Activated naive CD8-positive, alpha-beta T cell treated with anti-CD3 and anti-CD28 coated beads, Interleukin-2, amount 10 ng/mL, durations not matched to agents 7 days and 5 days (primary cell): Measurements from ENCODE around the gene NTN4. TPM values are rescaled to one million over a fixed set of nuclear protein-coding genes. Genes with fewer than 3 reads are reported as not detected.
"Not testable (repeated sequence)": the region's sequence is repeated elsewhere in the genome, so short reads cannot be mapped to it uniquely, and the experiment has no call there.

Source experiments
- ATAC-seq: fragments of 150-1000 bp; cut with Tn5 transposase; one replicate; pipeline ENCODE4 v1.10.0; 2021; ENCODE audit warnings: low read depth, moderate library complexity
- POLR2A ChIA-PET: fragments of 350-600 bp; sonication (Branson Sonifier 250); formaldehyde crosslinking; loops from one replicate; lab custom pipeline; 2021; ENCODE audit warnings: antibody characterized with exemption; lab: Charles Lee
- DNase-seq: peaks from one replicate; pipeline ENCODE4 v3.0.0; 2021
- H3K27ac Mint-ChIP-seq: one replicate; pipeline ENCODE4 v1.8.0; 2022; ENCODE audit warnings: mild to moderate bottlenecking, mixed read lengths
- H3K27me3 Mint-ChIP-seq: one replicate; pipeline ENCODE4 v1.8.0; 2022; ENCODE audit warnings: mild to moderate bottlenecking, moderate library complexity, mixed read lengths
- H3K36me3 Mint-ChIP-seq: one replicate; pipeline ENCODE4 v1.8.0; 2021; ENCODE audit warnings: mild to moderate bottlenecking, mixed read lengths
- H3K4me1 Mint-ChIP-seq: one replicate; pipeline ENCODE4 v1.8.0; 2021; ENCODE audit warnings: mixed read lengths
- H3K4me3 Mint-ChIP-seq: one replicate; pipeline ENCODE4 v1.8.0; 2022; ENCODE audit warnings: mild to moderate bottlenecking, moderate library complexity, mixed read lengths
- H3K9me3 Mint-ChIP-seq: one replicate; pipeline ENCODE4 v1.8.0; 2021; ENCODE audit warnings: mixed read lengths
- total RNA-seq, 2 experiments: library from RNA; stranded (reverse); gene quantifications; one replicate each; pipeline ENCODE4 v1.2.3, GENCODE V29; 2021

The NTN4 gene
- total RNA-seq, 2 experiments from 2014 or later = 0.08 to 0.17 TPM

DNA sequence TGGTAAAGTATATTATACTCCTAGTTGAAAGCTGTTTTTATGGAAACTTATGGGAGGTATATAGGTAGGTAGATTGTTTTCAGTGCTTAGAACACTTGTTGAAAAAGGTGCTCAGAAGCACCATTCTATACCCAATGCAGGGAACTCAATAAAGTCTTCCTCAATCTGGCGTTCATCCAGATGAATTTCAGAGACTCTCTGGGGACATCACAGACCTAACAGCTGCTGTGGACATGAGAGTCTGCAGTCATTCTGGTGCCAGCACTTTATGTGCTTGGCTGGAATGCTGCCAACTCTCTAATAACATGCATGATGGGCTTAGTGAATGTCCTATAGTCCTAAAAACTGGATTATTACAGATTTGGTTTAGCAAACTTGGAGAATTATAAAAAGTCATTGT is 115.9 kb downstream of the NTN4 start:
- peaks cover 3% of the 10 kb centered on the region for H3K9me3 Mint-ChIP-seq
- no peak for DNase-seq
- no peak for ATAC-seq
- POLR2A ChIA-PET = no interaction called here
- no peaks in the 10 kb centered on the region for H3K36me3 Mint-ChIP-seq
- no peak overlapping the region for H3K4me3 Mint-ChIP-seq
- H3K4me1 Mint-ChIP-seq = no peaks in the 10 kb centered on the region
- H3K27ac Mint-ChIP-seq = no peak overlapping the region
- peaks cover 4% of the 10 kb centered on the region for H3K27me3 Mint-ChIP-seq

DNA sequence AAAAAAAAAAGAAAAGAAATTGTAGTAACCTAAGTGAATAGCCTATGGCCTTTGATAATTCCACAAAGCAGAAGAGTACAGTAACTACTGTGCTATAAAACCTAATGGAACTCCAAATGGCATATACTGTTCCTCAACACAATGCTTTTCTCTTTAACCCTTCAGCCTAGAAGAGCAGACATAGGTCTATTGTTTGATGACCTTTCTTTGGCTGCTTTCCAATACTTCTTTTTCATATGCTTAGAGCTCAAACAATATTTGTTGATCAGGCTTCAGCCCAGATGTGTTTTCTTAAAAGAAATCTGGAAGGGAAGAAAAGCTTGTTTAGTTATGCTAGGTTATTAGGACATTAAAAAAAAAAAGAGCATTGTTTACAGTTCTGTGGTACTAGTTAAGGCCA is 116.4 kb downstream of the NTN4 start:
- DNase-seq (no peak), ATAC-seq (no peak)
- Mint-ChIP-seq H3K27ac (no peak overlapping the region), H3K4me3 (no peak overlapping the region), H3K36me3 (no peaks in the 10 kb centered on the region), H3K9me3 (peaks cover 3% of the 10 kb centered on the region), H3K27me3 (peaks cover 4% of the 10 kb centered on the region), H3K4me1 (no peaks in the 10 kb centered on the region)
- POLR2A ChIA-PET = interaction anchor here (0.7 kb wide), 1 partner anchor 15 kb away, joined by 3 read pairs; no protein-coding TSS in a partner anchor

GRCh38 chr12:95673576-95673975 is 117.0 kb downstream of the NTN4 start:
- H3K4me1 Mint-ChIP-seq = no peaks in the 10 kb centered on the region
- H3K36me3 Mint-ChIP-seq = no peaks in the 10 kb centered on the region
- DNase-seq = no peak
- POLR2A ChIA-PET = interaction anchor here (0.7 kb wide), 1 partner anchor 15 kb away, joined by 3 read pairs; no protein-coding TSS in a partner anchor
- no peak overlapping the region for H3K4me3 Mint-ChIP-seq
- H3K27ac Mint-ChIP-seq = no peak overlapping the region
- peaks cover 4% of the 10 kb centered on the region for H3K27me3 Mint-ChIP-seq
- H3K9me3 Mint-ChIP-seq = peaks cover 3% of the 10 kb centered on the region
- ATAC-seq = no peak

GRCh38 chr12:95672166-95672565 is 118.4 kb downstream of the NTN4 start:
- H3K4me1 Mint-ChIP-seq = no peaks in the 10 kb centered on the region
- no peaks in the 10 kb centered on the region for H3K36me3 Mint-ChIP-seq
- POLR2A ChIA-PET = no interaction called here

DNA sequence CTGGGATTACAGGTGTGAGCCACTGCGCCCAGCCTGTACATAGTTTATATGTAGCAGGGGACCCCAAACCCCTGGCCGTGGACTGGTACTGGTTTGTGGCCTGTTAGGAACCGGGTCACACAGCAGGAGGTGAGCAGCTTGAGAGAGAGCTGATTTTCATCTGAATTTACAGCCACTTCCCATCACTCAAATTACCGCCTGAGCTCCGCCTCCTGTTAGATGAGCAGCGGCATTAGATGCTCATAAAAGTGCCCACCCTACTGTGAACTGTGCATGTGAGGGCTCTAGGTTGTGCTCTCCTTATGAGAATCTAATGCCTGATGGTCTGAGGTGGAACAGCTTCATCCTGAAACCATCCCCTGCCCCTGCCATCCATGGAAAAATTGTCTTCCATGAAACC is 119.3 kb downstream of the NTN4 start:
- no peaks in the 10 kb centered on the region for H3K36me3 Mint-ChIP-seq
- DNase-seq (no peak), ATAC-seq (no peak)
- H3K9me3 Mint-ChIP-seq = no peaks in the 10 kb centered on the region
- H3K4me3 Mint-ChIP-seq = no peak overlapping the region
- POLR2A ChIA-PET = no interaction called here
- no peaks in the 10 kb centered on the region for H3K4me1 Mint-ChIP-seq
- peaks cover under 1% of the 10 kb centered on the region for H3K27me3 Mint-ChIP-seq
- no peak overlapping the region for H3K27ac Mint-ChIP-seq

More at GRCh38 chr12:95672166-95672565, 118.4 kb downstream of the NTN4 start:
- no peak overlapping the region for H3K27ac Mint-ChIP-seq
- ATAC-seq = no peak
- peaks cover 4% of the 10 kb centered on the region for H3K27me3 Mint-ChIP-seq
- DNase-seq = no peak
- no peak overlapping the region for H3K4me3 Mint-ChIP-seq
- H3K9me3 Mint-ChIP-seq = no peaks in the 10 kb centered on the region

- POLR2A ChIA-PET = no interaction called here
- Mint-ChIP-seq H3K27ac (no peak overlapping the region), H3K36me3 (no peaks in the 10 kb centered on the region), H3K9me3 (no peaks in the 10 kb centered on the region), H3K4me3 (no peak overlapping the region), H3K4me1 (peaks cover 1% of the 10 kb centered on the region), H3K27me3 (peaks cover 2% of the 10 kb centered on the region)
- ATAC-seq (no peak), DNase-seq (no peak)
Measured at GRCh38 chr12:95663525-95663924, 127.0 kb downstream of the NTN4 start.

DNA sequence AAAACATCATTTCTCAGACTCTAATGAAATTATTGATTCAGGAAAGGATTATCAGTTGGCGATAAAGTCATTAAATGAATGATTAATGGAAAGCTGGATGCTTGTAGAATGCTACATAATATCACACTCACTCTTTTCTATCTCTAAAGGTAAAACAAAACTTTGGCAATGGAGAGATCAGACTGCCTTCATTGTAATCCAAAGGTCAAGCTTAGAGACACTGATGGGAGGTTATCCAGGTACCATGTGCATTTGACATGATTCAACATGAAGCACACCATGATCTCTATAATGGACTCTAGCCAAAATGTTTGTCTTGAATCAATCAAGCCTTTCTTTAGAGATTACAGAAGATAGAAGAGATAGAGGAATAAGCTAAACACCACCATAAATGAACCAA is 129.2 kb downstream of the NTN4 start:
- H3K4me3 Mint-ChIP-seq = no peak overlapping the region
- DNase-seq = no peak
- H3K9me3 Mint-ChIP-seq = no peaks in the 10 kb centered on the region
- ATAC-seq = no peak
- peaks cover 2% of the 10 kb centered on the region for H3K27me3 Mint-ChIP-seq
- H3K4me1 Mint-ChIP-seq = peaks cover 1% of the 10 kb centered on the region
- POLR2A ChIA-PET = no interaction called here
- H3K36me3 Mint-ChIP-seq = no peaks in the 10 kb centered on the region
- H3K27ac Mint-ChIP-seq = no peak overlapping the region

DNA sequence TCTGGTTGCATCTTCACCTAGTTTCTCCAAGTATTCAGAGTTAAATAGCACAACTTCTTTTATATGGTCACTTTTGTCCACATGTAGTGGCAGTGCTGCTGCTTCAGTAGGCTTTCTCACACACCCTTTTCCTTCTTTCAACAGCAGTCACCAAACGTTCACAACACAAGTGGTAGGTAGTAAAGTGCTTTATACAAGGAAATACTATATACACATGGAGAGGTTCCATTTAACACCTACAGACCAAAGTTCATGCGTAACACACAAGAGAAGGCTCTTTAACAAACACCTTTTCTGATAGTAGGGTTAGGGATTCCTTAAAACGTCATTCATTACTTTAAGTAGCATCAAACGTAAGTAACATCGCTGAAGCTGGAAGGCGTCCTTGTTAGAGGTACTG is 132.2 kb downstream of the NTN4 start:
- no peaks in the 10 kb centered on the region for H3K27me3 Mint-ChIP-seq
- no peak for DNase-seq
- no peak for ATAC-seq
- no peaks in the 10 kb centered on the region for H3K4me1 Mint-ChIP-seq
- POLR2A ChIA-PET = no interaction called here
- peaks cover 6% of the 10 kb centered on the region for H3K9me3 Mint-ChIP-seq
- peaks cover 2% of the 10 kb centered on the region for H3K36me3 Mint-ChIP-seq
- H3K4me3 Mint-ChIP-seq = no peak overlapping the region
- no peak overlapping the region for H3K27ac Mint-ChIP-seq

DNA sequence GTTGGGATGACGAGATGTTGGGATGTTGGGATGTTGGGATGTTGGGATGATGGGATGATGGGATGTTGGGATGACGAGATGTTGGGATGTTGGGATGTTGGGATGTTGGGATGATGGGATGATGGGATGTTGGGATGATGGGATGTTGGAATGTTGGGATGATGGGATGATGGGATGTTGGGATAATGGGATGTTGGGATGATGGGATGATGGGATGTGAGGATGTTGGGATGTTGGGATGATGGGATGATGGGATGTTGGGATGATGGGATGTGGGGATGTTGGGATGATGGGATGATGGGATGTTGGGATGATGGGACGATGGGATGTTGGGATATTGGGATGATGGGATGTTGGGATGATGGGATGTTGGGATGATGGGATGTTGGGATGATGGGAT is 135.9 kb downstream of the NTN4 start:
- H3K27me3 Mint-ChIP-seq, H3K4me1 Mint-ChIP-seq, DNase-seq, H3K27ac Mint-ChIP-seq, ATAC-seq, H3K4me3 Mint-ChIP-seq, H3K9me3 Mint-ChIP-seq, H3K36me3 Mint-ChIP-seq, POLR2A ChIA-PET: not testable (repeated sequence)

DNA sequence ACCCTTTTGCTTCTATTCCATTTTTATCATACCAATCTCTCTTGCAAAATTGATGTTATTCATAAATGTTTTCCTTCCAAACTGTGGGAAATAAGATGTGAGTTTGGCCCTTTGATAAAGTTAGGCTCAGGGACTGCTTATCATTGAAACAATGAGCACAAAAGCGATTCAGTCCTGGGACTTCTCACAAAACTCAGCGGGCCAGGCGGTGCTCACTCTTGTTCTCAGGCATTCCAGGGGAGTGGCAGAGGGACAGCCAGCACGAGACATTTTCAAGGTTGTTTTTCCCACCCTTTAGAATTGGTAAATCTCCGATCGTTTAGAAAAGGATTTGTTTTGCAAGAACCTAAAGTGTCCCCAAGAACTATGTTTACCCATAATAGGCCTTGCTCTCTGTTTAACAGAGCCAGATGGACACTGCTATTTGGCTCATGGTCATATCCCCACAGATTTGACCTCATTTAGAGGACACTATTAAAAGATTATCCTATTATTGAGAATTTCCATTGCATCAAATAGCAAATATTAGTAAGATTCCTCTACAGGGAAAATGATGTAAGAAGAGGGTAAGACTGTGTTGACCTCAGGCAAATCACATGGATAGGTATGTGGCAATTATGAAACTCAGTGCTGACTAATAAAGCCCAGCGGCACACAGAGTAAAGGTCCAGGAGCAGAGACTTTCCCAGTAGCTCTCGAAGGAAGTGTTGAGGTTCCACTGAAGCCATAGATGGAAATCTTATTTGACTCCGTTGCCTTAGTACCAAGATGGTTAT is 136.6 kb downstream of the NTN4 start:
- no peak for DNase-seq
- H3K36me3 Mint-ChIP-seq = peaks cover 2% of the 10 kb centered on the region
- POLR2A ChIA-PET = no interaction called here
- peak; percentile 60 for ATAC-seq
- no peaks in the 10 kb centered on the region for H3K4me1 Mint-ChIP-seq
- H3K27me3 Mint-ChIP-seq = no peaks in the 10 kb centered on the region
- H3K4me3 Mint-ChIP-seq = no peak overlapping the region
- H3K9me3 Mint-ChIP-seq = peaks cover 6% of the 10 kb centered on the region
- H3K27ac Mint-ChIP-seq = peak overlapping the region; percentile 60

GRCh38 chr12:95651681-95652080 is 138.9 kb downstream of the NTN4 start:
- peaks cover 2% of the 10 kb centered on the region for H3K27me3 Mint-ChIP-seq
- DNase-seq (no peak), ATAC-seq (no peak)
- H3K4me3 Mint-ChIP-seq = no peak overlapping the region
- no peaks in the 10 kb centered on the region for H3K4me1 Mint-ChIP-seq
- POLR2A ChIA-PET = no interaction called here
- no peak overlapping the region for H3K27ac Mint-ChIP-seq
- H3K9me3 Mint-ChIP-seq = peaks cover 6% of the 10 kb centered on the region
- H3K36me3 Mint-ChIP-seq = peaks cover 2% of the 10 kb centered on the region

GRCh38 chr12:95648990-95649791 is 141.4 kb downstream of the NTN4 start:
- Mint-ChIP-seq H3K9me3 (peaks cover 1% of the 10 kb centered on the region), H3K36me3 (no peaks in the 10 kb centered on the region), H3K4me1 (no peaks in the 10 kb centered on the region), H3K4me3 (no peak overlapping the region), H3K27ac (no peak overlapping the region), H3K27me3 (peaks cover 3% of the 10 kb centered on the region)
- ATAC-seq (no peak), DNase-seq (no peak)
- POLR2A ChIA-PET = no interaction called here

DNA sequence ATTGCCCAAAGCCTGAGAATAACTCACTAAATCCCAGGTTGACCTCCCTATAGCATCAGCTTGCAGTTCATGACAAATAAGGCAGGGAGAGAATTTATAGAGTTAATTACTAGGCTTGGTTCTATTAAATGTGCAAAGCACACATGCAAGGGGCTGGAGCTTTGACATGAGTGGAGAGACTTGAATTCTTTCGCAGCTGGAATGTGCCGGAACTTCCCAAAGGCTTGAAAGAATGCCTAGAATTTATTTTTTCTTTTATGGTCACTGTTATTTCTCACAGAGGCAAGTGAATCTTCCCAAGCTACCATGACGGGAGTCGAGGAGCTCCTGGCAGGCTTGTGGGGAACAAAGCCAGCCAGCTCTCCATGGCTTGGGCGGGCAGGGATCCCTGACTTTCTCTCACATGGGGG is 143.8 kb downstream of the NTN4 start:
- no peak overlapping the region for H3K4me3 Mint-ChIP-seq
- no peak for ATAC-seq
- no peak for DNase-seq
- no peaks in the 10 kb centered on the region for H3K36me3 Mint-ChIP-seq
- peaks cover 3% of the 10 kb centered on the region for H3K27me3 Mint-ChIP-seq
- no peaks in the 10 kb centered on the region for H3K9me3 Mint-ChIP-seq
- H3K27ac Mint-ChIP-seq = no peak overlapping the region
- H3K4me1 Mint-ChIP-seq = peaks cover 2% of the 10 kb centered on the region
- POLR2A ChIA-PET = no interaction called here

DNA sequence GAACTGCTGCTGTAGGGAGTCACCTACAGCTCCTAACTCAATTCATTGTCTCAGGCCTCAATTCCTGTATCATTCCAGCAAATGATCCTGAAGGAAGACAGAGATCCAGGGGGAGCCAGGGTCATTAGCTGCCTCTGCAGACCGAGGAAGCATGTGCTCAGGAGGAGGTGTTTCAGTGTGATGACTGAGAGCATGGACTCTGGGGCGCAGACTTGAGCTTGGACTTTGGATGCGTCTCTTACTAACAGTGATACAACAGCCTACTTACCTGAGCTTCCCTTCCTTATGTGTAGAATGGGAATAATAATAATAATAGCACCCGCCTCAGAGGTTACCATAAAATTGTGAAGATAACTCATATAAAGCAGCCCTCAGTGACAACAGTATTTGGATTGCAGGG is 147.3 kb downstream of the NTN4 start:
- Mint-ChIP-seq H3K36me3 (no peaks in the 10 kb centered on the region), H3K27ac (no peak overlapping the region), H3K4me3 (no peak overlapping the region), H3K27me3 (peaks cover 3% of the 10 kb centered on the region), H3K9me3 (no peaks in the 10 kb centered on the region), H3K4me1 (peaks cover 2% of the 10 kb centered on the region)
- DNase-seq (no peak), ATAC-seq (no peak)
- POLR2A ChIA-PET = no interaction called here
